ENCODE results near the gene ATP6V0B.
A peak's percentile ranks its signal among the peaks of the same experiment; 100 is the strongest.

The ATP6V0B gene

DNA sequence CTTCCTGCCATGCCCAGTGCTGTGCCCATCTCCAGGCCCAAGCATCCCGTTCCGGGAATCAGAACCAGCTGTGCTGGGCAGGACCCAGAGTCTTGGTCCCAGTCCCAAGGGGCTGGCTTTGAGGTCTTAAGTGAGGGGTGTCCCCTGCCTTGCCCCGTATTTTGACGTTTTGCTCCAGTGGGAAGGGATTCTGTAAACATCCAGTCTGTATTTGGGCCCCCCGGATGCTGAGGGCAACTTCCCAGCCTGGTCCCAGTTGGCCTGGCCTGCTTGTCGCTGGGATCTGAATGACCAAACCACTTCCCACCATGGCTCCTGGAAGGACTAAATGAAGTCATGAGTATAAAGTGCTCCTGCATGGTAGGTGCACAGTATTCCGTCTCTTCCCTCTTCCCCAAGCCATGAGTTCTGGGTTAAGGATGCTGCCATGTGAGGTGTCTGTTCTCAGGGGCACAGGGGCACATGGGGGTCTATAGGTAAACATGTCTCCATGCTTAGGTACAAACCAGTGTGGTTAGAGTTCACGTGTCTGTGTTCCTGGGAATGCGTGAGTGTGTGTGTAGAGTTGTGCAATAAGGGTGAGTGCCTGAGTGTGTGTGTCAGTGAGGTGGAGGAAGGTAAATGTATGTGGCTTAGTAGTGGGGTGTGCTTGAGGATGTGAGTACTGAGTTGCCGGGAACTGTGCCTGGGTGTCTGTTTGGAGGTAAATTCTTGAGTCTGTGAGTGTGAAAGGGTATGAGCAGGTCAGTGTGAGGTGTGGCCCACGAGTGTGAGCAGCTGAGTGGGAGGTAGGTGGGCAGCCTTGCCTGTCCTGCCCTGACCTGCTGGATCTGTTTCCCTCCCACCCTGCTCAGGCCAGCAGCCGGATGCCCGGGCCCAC, 5.7 kb downstream of the ATP6V0B start:
- intact Hi-C loops (cut with DNase I; ENCODE audit: low total_unique reads) = no loop called here
- Histone ChIP-seq H3K27me3 (no peaks in the 10 kb centered on the region), H3K4me3 (peak overlapping the region; percentile 64 to 93), H3K4me1 (peaks cover 0 to 48% (median 37%) of the 10 kb centered on the region in 4 donors), H3K9me3 (no peaks in the 10 kb centered on the region), H3K27ac (peak overlapping the region; percentile 63 to 74), H3K36me3 (peaks cover 12 to 40% (median 21%) of the 10 kb centered on the region in 3 donors)
- DNase-seq = no peak
- TF ChIP-seq, protein P1, sequence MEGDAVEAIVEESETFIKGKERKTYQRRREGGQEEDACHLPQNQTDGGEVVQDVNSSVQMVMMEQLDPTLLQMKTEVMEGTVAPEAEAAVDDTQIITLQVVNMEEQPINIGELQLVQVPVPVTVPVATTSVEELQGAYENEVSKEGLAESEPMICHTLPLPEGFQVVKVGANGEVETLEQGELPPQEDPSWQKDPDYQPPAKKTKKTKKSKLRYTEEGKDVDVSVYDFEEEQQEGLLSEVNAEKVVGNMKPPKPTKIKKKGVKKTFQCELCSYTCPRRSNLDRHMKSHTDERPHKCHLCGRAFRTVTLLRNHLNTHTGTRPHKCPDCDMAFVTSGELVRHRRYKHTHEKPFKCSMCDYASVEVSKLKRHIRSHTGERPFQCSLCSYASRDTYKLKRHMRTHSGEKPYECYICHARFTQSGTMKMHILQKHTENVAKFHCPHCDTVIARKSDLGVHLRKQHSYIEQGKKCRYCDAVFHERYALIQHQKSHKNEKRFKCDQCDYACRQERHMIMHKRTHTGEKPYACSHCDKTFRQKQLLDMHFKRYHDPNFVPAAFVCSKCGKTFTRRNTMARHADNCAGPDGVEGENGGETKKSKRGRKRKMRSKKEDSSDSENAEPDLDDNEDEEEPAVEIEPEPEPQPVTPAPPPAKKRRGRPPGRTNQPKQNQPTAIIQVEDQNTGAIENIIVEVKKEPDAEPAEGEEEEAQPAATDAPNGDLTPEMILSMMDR (IDR thresholded peaks at IDR 0.05) = no peak

DNA sequence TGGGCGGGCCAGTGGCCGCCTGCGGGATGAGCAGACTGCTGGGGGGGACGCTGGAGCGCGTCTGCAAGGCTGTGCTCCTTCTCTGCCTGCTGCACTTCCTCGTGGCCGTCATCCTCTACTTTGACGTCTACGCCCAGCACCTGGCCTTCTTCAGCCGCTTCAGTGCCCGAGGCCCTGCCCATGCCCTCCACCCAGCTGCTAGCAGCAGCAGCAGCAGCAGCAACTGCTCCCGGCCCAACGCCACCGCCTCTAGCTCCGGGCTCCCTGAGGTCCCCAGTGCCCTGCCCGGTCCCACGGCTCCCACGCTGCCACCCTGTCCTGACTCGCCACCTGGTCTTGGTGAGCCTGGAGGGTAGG, 6.4 kb downstream of the ATP6V0B start:
- peaks cover 0 to 42% (median 31%) of the 10 kb centered on the region in 4 donors for H3K4me1 ChIP-seq
- no peak overlapping the region for H3K4me3 ChIP-seq
- DNase-seq = no peak
- intact Hi-C loops (cut with DNase I; ENCODE audit: low total_unique reads) = no loop called here
- peaks cover 12 to 46% (median 21%) of the 10 kb centered on the region in 3 donors for H3K36me3 ChIP-seq
- H3K9me3 ChIP-seq = no peaks in the 10 kb centered on the region
- H3K27me3 ChIP-seq = no peaks in the 10 kb centered on the region
- TF ChIP-seq, protein P1 (IDR thresholded peaks at IDR 0.05) = no peak
- H3K27ac ChIP-seq = no peak overlapping the region

DNA sequence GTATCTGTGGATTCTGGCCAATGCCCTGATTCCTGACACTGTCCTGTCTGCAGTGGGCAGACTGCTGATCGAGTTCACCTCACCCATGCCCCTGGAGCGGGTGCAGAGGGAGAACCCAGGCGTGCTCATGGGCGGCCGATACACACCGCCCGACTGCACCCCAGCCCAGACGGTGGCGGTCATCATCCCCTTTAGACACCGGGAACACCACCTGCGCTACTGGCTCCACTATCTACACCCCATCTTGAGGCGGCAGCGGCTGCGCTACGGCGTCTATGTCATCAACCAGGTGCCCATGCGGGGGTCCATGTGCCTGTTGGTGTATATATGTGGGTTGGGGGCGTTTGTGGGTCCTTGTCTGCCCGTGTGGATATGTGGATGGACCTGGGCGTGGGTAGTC, 6.9 kb downstream of the ATP6V0B start:
- no peaks in the 10 kb centered on the region for H3K9me3 ChIP-seq
- H3K27me3 ChIP-seq = no peaks in the 10 kb centered on the region
- H3K27ac ChIP-seq = no peak overlapping the region
- peaks cover 9 to 42% (median 17%) of the 10 kb centered on the region in 3 donors for H3K36me3 ChIP-seq
- DNase-seq = no peak
- peaks cover 0 to 36% (median 26%) of the 10 kb centered on the region in 4 donors for H3K4me1 ChIP-seq
- intact Hi-C loops (cut with DNase I; ENCODE audit: low total_unique reads) = no loop called here
- no peak overlapping the region for H3K4me3 ChIP-seq
- TF ChIP-seq, protein P1 (IDR thresholded peaks at IDR 0.05) = no peak

DNA sequence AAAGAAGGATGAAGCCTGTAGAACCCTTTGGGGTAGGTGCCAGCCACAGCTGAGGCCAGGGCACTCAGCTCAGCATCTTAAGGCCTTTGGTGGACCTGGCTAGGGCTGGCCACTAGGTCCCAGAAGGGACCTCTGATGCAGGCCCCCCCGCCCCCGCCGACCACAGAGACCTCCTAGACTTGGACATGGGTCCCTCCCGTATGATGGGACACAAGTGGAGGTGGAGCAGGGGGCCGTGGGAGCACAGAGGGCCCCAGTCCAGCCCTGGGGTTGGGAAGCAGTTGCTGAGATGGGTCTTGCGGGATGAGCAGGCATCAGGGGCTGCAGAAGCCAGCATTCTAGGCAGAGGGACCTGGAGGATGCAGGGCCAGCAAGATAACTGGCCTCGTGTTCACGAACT, 7.5 kb downstream of the ATP6V0B start:
- Histone ChIP-seq H3K27me3 (no peaks in the 10 kb centered on the region), H3K27ac (no peak overlapping the region), H3K4me3 (no peak overlapping the region), H3K36me3 (peaks cover 3 to 36% (median 11%) of the 10 kb centered on the region in 3 donors), H3K9me3 (no peaks in the 10 kb centered on the region), H3K4me1 (peaks cover 0 to 30% (median 20%) of the 10 kb centered on the region in 4 donors)
- intact Hi-C loops (cut with DNase I; ENCODE audit: low total_unique reads) = no loop called here
- TF ChIP-seq, protein P1 (IDR thresholded peaks at IDR 0.05) = no peak
- no peak for DNase-seq

DNA sequence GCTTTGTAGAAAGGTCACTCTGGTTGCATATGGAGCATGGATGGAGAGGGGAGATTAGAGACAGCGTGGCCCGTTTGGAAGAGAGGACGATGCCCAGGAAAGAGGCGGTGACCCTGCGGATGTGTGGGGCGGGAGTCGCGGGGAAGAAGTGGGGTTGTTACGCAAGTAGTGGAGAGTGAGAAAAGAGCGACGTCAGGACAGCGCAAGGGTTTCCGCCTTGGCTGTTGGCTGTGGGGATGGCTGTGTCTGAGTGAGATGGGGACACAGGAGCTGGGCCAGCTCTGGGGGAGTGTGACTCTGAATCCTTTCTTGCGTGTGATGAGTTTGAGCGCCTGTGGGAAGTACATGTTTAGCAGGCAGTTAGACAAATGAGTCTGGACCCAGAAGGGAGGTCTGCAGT, 8.0 kb downstream of the ATP6V0B start:
- H3K27ac ChIP-seq = no peak overlapping the region
- no peak overlapping the region for H3K4me3 ChIP-seq
- peaks cover 0 to 30% (median 6%) of the 10 kb centered on the region in 3 donors for H3K36me3 ChIP-seq
- no peaks in the 10 kb centered on the region for H3K9me3 ChIP-seq
- intact Hi-C loops (cut with DNase I; ENCODE audit: low total_unique reads) = no loop called here
- no peak for DNase-seq
- H3K4me1 ChIP-seq = peaks cover 0 to 25% (median 19%) of the 10 kb centered on the region in 4 donors
- no peaks in the 10 kb centered on the region for H3K27me3 ChIP-seq
- TF ChIP-seq, protein P1 (IDR thresholded peaks at IDR 0.05) = no peak

Data from tibial artery (tissue), 4 donors.